Right ventricle myocardium superior (tissue), 1 donor: Measurements from ENCODE around the gene VTA1. TPM values are rescaled to one million over a fixed set of nuclear protein-coding genes. Genes with fewer than 3 reads are reported as not detected.
"Not testable (repeated sequence)": the region's sequence is repeated elsewhere in the genome, so short reads cannot be mapped to it uniquely, and the experiment has no call there.

Experiments
- ATAC-seq: fragments of 200-7000 bp; cut with Tn5 transposase; one replicate; pipeline ENCODE4 v1.9.1; 2020; ENCODE audit warnings: mild to moderate bottlenecking; ENCODE audit not compliant: poor library complexity
- DNase-seq: peaks from one replicate; pipeline ENCODE4 v3.0.0-alpha.2; 2020
- intact Hi-C: fragments of 100-400 bp; cut with DNase I; formaldehyde crosslinking; loops from one replicate; pipeline ENCODE4 v1.11.2; 2022
- total RNA-seq: library from RNA; stranded (reverse); fragmentation: NEBNext Ultra II Directional; extraction: Animal tissue kit (Norgen Biotek cat#: 25700); gene quantifications from one replicate; pipeline ENCODE4 v1.2.1, GENCODE V29; 2021
- donor health status: DM: no; HTN: yes; CAD: no; lungs with severe emphysema.

VTA1 gene
- total RNA-seq, 1 donor from 2014 or later: 36.0 TPM

DNA sequence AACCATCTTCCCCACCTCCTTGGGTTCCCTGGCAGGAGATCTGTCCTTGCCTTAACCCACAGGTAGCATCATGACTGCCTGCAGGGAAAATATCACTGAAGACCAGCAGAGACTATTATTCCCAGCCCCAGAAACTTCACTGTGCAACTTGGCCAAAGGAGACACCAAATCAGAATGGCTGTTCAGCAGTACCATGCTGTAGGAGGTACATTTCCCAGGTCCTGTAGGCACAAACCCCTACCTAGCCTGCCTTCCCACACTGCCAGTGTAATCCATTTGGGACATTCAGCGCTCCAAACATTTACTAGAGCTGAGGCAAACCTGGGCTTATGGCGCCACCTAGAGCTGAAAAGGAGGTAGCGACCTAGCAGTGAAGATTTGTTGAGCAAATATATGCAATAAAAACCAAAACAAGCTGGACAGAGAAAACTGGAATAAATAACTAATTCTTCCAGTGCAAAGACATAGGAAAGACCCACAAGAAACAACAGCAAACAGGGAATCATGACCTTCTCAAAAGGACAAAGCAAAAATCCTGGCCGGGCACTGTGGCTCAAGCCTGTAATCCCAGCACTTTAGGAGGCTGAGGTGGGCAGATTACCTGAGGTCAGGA, 60.3 kb downstream of the VTA1 start:
- ATAC-seq: peak; percentile 84
- intact Hi-C loops: loop anchor here (5.0 kb wide), 1 partner anchor 60 kb away; the partner anchor contains the start of genes NMBR and VTA1
- no peak for DNase-seq

DNA sequence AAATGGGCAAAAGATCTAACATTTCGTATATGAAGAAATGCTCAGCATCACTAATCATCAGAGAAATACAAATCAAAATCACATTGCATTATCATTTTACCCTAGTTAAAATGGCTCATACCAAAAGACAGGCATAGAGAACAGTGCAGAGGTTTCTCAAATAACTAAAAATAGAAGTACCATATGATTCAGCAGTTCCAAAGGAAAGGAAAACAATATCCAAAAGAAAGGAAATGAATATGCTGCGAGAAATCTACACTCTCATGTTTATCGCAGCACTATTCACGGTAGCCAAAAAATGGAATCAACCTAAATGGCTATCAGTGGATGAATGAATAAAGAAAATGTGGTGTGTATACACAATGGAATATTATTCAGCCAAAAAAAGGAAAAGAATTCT, 63.5 kb downstream of the VTA1 start:
- no peak for DNase-seq
- intact Hi-C loops: no loop called here

DNA sequence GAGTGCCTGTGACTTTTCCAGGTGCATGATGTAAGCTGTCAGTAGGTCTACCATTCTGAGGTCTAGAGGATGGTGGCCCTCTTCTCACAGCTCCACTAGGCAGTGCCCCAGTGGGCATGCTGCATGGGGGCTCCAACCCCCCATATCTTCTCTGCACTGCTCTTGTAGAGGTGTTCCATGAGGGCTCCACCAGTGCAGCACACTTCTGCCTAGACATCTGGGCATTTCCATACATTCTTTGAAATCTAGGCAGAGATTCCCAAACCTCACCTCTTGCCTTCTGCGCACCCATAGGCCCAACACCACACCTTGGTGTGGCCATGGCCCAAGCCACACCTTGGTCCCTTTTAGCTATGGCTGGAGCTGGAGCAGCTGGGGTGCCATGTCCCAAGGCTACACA, 66.3 kb downstream of the VTA1 start:
- ATAC-seq (no peak), DNase-seq (no peak)
- intact Hi-C loops: no loop called here

More for the DNA sequence above, 63.5 kb downstream of the VTA1 start:
- no peak for ATAC-seq

DNA sequence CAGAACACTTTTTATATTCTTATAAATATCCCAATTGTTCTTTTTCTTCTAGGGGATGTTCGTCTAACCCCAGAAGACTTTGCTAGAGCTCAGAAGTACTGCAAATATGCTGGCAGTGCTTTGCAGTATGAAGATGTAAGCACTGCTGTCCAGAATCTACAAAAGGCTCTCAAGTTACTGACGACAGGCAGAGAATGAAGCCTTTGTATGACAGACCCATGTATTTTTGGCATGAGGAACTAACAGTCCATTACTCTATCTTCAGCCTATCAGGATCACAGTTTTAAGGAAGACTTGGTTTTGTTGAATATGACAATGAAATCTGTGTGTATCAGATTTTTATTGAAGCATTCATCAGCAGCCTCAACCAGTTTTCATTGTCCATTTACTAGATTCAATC, 71.4 kb downstream of the VTA1 start:
- ATAC-seq: no peak
- no peak for DNase-seq
- intact Hi-C loops: no loop called here

DNA sequence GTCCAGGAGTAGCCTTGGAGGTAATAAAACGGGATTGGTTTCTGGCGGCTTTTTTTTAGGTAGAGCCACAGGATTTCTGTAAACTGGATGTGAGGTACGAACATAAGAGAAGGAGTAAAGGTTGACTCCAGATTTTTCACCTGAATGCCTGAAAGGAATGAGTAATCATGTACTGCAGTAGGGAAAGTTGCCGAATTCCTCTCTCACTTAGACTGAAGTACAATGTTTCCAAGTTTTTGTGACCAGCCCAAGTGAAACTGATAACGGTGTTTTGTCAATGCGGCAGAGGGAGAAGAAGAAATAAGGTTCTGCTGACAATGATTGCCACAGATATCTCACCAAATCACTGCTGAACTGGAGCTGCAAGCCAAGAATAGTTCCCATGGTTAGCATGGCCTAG, 75.0 kb downstream of the VTA1 start:
- intact Hi-C loops: no loop called here
- DNase-seq (no peak), ATAC-seq (no peak)

DNA sequence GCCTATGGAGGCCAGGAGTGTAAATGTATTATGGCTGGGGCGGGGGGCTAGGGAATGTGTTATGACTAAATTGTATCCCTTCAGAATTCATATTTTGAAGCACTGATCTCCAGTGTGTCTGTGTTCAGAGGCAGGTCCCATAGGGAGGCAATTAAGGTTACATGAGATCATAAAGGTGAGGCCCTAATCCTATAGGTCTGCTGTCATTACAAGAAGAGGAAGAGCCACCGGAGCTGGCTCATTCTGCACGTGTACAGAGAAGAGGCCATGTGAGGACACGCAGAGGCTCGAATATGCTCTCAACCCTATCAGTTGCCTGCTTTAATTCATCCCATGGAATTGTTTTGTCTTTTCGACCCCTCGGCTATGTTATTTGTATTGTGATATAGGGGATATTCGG, 76.9 kb downstream of the VTA1 start:
- ATAC-seq (no peak), DNase-seq (no peak)
- intact Hi-C loops: no loop called here

DNA sequence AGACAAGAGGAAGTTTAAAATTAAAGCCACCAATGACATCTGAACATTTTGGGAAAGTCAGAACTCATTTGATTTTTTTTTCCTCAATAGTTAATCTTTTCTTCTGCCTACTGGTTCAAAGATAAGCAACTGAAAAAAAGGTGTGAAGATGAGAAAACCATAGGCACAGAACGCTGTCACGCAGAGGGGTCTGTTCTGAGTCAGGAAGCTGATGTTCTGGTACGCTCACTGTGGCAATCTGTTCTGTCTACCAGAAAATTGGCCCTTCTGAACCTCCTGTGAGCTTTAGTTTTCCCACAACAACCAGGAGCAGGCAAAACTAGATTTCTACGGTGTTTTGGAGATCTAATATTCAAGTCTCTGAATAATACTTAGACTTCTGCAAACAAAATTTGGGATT, 78.1 kb downstream of the VTA1 start:
- intact Hi-C loops: no loop called here
- DNase-seq (no peak), ATAC-seq (no peak)

DNA sequence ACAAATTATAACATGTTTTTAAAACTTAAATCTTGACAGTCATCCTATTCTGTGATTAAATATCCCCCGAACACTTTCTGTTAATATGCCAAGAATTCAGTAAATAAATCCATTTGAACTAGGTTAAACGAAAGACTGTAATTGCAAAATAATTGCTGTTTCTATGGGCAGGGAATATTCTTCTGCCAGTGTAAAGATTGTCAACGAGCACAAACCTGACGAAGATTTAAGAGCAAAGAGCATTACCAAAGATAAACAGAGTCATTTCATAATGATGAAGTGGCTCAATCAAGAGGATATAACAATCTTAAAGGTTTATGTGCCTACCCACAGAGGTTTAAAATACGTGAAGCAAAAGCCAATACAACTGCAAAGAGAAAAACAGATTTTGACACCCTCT, 78.5 kb downstream of the VTA1 start:
- DNase-seq: no peak
- no peak for ATAC-seq
- intact Hi-C loops: no loop called here

DNA sequence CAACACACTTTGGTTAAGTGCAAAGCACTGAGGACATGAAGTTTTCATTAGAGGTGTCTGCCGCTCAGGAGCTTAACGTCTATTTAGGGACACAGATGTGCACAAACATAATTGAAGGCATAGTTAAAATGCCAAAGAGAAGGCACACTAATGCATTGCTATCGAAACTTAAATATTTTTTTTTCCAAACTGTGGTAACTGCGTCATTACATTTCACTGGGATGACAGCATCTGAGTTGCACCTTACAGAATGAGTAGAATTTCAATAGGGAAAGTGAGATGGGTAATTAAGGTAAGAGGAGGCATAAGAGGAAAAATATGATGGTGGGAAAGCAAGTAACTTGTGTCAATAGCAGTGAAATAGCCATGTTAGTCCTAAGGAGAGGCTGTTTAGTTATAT, 79.7 kb downstream of the VTA1 start:
- DNase-seq: no peak
- intact Hi-C loops: no loop called here
- no peak for ATAC-seq

DNA sequence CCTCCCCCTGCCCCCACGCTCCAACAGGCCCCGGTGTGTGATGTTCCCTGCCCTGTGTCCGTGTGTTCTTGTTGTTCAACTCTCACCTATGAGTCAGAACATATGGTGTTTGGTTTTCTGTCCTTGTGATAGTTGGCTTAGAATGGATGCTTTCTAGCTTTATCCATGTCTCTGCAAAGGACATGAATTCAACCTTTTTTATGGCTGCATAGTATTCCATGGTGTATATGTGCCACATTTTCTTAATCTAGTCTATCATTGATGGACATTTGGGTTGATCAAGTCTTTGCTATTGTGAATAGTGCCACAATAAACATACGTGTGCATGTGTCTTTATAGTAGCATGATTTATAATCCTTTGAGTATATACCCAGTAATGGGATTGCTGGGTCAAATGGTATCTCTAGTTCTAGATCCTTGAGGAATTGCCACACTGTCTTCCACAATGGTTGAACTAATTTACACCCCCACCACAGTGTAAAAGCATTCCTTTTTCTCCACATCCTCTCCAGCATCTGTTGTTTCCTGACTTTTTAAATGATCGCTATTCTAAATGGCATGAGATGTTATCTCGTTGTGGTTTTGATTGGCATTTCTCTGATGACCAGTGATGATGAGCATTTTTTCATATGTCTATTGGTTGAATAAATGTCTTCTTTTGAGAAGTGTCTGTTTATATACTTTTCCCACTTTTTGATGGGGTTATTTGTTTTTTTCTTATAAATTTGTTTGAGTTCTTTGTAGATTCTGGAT, 82.6 kb downstream of the VTA1 start:
- intact Hi-C loops, ATAC-seq, DNase-seq: not testable (repeated sequence)

DNA sequence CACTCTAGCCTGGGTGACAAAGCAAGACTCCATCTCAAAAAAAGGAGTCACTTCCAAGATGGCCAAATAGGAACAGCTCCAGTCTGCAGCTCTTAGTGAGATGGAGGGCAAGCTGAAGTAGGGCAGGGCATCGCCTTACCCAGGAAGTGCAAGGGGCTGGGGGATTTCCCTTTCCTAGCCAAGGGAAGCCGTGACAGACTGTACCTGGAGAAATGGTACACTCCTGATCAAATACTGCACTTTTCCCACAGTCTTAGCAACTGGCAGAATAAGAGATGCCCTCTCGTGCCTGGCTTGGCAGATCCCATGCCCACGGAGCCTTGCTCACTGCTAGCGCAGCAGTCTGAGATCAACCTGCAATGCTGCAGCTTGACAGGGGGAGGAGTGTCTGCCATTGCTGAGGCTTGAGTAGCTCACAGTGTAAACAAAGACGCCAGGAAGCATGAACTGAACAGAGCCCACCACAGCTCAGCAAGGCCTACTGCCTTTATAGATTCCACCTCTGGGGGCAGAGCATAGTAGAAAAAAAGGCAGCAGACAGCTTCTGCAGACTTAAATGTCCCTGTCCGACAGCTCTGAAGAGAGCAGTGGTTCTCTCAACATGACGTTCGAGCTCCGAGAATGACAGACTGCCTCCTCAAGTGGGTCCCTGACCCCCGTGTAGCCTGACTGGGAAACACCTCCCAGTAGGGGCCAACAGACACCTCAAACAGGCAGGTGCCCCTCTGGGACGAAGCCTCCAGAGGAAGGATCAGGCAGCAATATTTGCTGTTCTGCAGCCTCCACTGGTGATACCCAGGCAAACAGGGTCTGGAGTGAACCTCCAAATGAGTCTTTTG, 85.4 kb downstream of the VTA1 start:
- intact Hi-C loops, DNase-seq, ATAC-seq: not testable (repeated sequence)

DNA sequence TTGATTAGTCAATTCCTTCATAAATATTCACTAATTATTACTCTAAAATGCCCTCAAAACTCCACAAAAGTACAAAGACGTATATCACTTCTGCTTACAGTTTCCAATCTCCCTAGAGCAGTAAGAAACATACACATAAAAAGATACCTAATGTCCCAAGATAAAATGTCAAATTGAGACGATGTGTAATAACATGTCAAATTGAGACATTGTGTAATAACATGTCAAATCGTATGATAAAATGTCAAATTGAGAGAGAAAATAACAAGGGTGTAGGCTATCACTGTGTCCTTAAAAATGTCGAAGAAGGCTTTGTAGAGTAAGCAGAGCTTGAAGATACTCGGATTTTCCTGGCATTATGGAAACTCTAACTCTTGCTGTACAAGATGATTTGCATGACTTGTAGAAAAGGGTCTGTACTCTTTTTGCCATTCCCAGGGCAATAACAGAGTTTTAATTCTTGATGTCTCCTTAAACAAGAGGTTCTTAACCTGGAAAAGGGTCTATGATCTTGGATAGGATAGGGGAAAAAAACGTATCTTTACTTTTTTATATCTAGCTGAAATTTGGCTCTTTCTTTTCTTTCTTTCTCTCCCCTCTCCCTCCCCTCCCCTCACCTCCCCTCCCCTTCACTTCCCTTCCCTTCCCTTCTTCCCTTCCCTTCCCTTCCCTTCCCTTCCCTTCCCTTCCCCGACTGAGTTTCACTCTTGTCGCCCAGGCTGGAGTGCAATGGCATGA, 87.1 kb downstream of the VTA1 start:
- ATAC-seq (no peak), DNase-seq (no peak)
- intact Hi-C loops: no loop called here

DNA sequence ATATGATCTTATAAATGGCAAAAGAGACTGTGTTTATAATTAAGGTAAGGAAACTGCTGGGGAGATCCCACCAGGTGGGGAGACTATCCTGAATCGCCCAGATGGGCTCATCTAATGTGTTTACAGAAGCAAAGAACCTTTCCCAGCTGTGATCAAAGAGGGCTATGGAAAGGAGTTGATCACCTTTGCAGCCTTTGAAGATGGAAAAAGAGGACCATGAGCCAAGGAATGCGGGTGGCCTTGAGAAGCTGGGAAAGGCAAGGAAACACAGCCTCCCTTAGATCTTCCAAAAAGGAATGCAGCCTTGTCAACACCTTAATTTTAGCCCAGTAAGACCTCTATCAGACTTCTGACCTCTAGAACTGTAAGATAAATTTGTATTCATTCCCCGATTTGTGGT, 88.2 kb downstream of the VTA1 start:
- DNase-seq: no peak
- intact Hi-C loops: no loop called here
- ATAC-seq: no peak

DNA sequence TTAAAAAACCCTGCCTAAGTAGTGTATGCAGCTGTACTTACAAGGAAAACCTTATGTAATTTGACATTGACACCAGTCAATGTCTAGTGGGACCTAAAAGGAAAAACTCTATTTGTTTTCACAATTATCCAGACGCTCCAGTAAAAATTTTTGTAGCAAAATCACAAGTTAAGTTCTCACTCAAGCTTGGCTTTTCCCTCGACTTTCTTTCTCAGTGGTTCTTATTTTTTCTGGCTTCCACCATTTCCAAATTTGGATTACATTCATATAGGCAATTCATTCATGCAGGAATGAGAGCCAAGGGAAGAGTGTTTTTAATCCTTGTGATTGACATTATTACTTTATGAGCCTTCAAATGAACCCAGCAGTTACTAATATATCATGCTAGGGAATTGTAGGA, 88.7 kb downstream of the VTA1 start:
- ATAC-seq (no peak), DNase-seq (no peak)
- intact Hi-C loops: no loop called here

DNA sequence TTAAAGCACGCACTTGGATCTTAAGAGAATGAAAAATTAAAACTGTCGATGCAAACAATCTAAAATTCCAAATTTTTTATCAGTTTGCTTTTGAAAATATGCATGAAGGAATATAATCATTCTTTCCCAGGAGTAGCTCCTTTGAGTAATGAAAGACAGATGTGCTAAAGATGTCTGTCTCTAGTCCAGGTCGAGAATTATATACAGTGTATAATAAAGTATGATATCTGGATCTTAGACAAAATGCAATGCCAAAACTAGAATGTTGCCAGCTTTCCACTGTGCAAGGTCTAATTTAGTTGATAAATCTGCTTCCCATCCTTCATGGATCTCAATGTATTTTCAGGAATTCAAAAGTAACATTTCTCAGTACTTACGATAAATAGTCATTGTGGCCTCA, 89.6 kb downstream of the VTA1 start:
- intact Hi-C loops: no loop called here
- DNase-seq (no peak), ATAC-seq (no peak)

DNA sequence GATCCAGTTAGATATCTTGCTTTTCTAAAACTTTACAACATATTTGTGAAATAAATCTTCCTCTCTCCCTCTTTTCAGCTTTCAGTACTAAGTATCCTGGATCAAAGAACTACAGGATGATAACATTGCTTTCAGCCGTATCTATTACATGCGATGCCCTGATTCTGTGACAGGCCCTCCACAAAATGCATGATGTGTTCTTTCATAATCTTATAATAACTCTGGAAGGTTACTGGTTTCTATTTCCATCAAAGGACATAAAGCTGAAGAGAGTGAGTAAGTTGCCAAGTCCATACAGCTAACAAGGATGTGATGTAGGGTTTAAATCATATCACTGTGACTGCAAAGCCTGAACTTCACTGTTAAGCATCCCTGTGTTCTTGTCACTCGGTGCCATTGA, 91.8 kb downstream of the VTA1 start:
- DNase-seq (no peak), ATAC-seq (no peak)
- intact Hi-C loops: no loop called here

DNA sequence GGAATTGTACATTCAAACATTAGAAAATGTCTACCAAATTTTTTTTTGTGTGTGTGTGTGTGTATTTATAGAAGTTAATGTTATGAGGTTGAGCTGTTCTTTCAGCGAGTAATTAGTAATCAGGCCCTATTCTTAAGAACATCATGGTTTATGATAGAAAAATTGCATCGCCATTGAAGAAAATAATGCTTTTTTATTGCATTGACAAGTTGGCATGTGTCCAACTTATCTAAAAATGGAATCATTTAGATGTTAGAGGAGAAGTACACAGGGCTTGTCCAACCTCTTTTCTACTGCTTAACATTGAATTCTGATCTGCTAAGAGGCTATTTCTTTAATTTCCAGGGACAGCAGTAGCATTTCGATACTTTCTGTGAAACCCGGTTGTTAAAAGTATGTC, 93.1 kb downstream of the VTA1 start:
- DNase-seq: no peak
- ATAC-seq: no peak
- intact Hi-C loops: no loop called here

DNA sequence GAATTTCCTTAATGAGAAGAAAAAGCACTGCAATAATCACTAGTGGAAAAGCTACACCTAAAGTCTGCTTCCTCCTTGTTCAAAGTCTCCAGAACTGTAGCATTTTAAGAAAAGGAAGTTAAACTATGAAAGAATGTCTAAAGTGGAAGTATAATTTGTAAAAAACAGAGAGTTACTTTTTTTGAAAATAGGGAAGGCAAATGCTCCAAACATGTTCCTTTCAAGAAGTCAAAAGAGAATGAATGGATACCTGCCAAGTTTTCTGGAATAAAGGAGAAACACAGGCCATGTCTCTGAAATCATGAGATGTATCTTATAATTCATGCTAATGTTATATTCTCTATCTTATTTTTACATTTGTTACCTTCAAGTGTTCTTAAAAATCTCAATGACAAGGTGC, 94.0 kb downstream of the VTA1 start:
- DNase-seq (no peak), ATAC-seq (no peak)
- intact Hi-C loops: no loop called here

DNA sequence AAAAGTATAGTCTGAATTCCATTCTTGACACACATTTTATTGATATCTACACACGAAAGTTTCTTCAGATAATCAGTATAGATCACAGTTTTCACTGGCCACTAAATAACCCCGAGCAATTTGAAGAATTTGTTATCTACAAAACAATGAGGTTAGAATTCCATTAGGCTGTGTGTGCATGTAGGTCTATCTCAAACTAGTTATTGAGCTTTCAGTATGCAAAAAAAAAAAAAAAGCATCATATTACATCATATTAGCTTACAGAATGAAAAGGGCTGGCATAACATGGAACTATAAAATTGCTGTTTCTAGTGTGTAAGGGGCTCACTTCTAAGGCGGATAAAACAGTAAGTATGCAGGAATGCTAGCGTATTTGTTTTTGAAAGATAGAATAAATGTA, 95.2 kb downstream of the VTA1 start:
- intact Hi-C loops: no loop called here
- ATAC-seq (no peak), DNase-seq (no peak)
